ENCODE data around the gene NSD1. TPM values are rescaled to one million over a fixed set of nuclear protein-coding genes. Genes with fewer than 3 reads are reported as not detected.

NSD1 gene
- polyA plus RNA-seq, 1 donor from 2014 or later: 12.8 TPM

GRCh38 chr5:177332031-177332895, 198.7 kb downstream of the NSD1 start (continued):
- TF ChIP-seq EP300 (conservative IDR thresholded peaks at IDR 0.05; ENCODE audit: poor library complexity, severe bottlenecking): no peak
- TF ChIP-seq SMC3 (conservative IDR thresholded peaks at IDR 0.05; ENCODE audit: poor library complexity): no peak
- TF ChIP-seq TAF1 (IDR thresholded peaks at IDR 0.05; ENCODE audit: low read depth): no peak
- no peak for TF ChIP-seq RAD21 (conservative IDR thresholded peaks at IDR 0.05)

- Histone ChIP-seq H3K27me3 (ENCODE audit: insufficient read depth, low read depth, low read length) (no peaks in the 10 kb centered on the region), H3K4me3 (ENCODE audit: low read length) (no peak overlapping the region), H3K36me3 (ENCODE audit: insufficient read depth, low read length) (no peaks in the 10 kb centered on the region), H3K27ac (ENCODE audit: low read length) (no peak overlapping the region), H3K79me2 (replicated peaks; ENCODE audit: insufficient read depth, low read length) (no peaks in the 10 kb centered on the region), H3K9me2 (ENCODE audit: insufficient read depth, low read length) (no peaks in the 10 kb centered on the region), H3F3A (ENCODE audit: insufficient read depth, low read length, poor library complexity, severe bottlenecking) (no peaks in the 10 kb centered on the region), H4K20me1 (ENCODE audit: insufficient read depth) (no peaks in the 10 kb centered on the region), H2AFZ (ENCODE audit: low read depth, low read length) (no peak overlapping the region), H3K9me3 (ENCODE audit: low read length) (no peaks in the 10 kb centered on the region), H3K4me2 (ENCODE audit: low read length) (no peak overlapping the region), H3K9ac (ENCODE audit: low read length) (no peak overlapping the region)
- no peak for TF ChIP-seq RAD21 (conservative IDR thresholded peaks at IDR 0.05)
- TF ChIP-seq REST (IDR thresholded peaks at IDR 0.05; ENCODE audit: borderline replicate concordance): no peak
- no peak for TF ChIP-seq TAF1 (IDR thresholded peaks at IDR 0.05; ENCODE audit: low read depth)
- TF ChIP-seq POLR2AphosphoS5 (IDR thresholded peaks at IDR 0.05): no peak
- TF ChIP-seq EZH2 (IDR thresholded peaks at IDR 0.05; ENCODE audit: borderline replicate concordance, insufficient read depth, low read length, poor library complexity, severe bottlenecking): no peak
- no peak for TF ChIP-seq CTCF (IDR thresholded peaks at IDR 0.05; ENCODE audit: poor library complexity, severe bottlenecking)
- no peak for TF ChIP-seq MXI1 (conservative IDR thresholded peaks at IDR 0.05; ENCODE audit: poor library complexity, severe bottlenecking)
- no peak for TF ChIP-seq EP300 (conservative IDR thresholded peaks at IDR 0.05; ENCODE audit: poor library complexity, severe bottlenecking)
- no peak for TF ChIP-seq SMC3 (conservative IDR thresholded peaks at IDR 0.05; ENCODE audit: poor library complexity)
Measured at GRCh38 chr5:177332896-177333260, 199.3 kb downstream of the NSD1 start.

Measured in neural cell (in vitro differentiated cells).